ENCODE results near the gene PPFIBP1. TPM values are rescaled to one million over a fixed set of nuclear protein-coding genes. Genes with fewer than 3 reads are reported as not detected.

PPFIBP1 gene
- total RNA-seq, 1 experiment from 2014 or later: 121 TPM

DNA sequence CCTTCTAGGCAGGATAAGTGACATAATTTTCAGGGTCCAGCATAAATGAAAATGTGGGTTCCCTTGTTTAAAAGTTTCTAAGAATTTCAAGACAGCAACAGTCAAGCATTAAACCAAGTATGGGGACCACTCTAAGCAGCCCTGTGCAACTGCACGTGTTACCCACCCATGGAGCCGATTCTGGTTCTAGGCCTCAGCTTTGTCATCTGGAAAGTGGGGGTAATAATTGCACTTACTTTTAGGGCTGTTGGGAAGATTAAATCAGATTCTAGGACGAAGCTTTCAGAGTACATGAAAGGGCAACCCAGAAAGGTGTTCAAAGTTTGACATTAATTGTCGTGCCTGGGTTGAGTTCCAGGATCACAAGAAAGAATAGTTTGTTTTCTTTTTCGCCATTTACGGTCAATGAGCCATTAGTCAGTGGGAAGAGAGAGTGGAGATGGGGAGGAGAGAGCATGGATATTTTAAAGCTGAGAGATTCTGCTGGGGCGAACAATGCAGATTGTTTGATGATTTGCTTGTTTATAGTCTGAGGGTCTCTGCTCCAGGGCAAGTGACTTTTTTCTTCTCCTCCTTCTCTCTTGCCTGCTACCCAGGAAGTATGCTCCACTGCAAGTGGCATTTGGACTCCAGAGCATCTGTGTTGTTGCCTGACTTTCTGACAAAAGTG lies 10.7 kb upstream of the PPFIBP1 start:
- no peak for DNase-seq (ENCODE audit: low read depth)

DNA sequence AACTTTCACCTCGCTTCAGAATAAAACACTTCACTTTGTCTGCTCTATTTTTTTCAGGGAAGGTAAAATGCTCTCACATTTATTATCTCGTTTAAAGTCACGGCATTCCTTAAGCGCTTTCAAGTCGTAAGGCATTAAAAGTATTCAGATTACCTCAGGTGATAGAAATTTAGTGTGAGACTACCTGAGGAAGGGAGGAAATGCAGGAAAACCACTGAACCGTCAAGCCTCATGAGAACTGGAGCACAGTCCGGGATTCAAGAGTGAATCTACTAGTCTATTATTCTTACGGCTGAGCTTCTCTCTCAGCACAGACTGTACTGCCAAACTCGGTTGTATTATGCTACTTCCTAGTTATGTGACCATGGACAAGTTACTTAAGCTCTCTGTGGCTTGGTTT lies 8.3 kb upstream of the PPFIBP1 start:
- DNase-seq (ENCODE audit: low read depth): no peak

GRCh38 chr12:27516625-27517024 lies 7.4 kb upstream of the PPFIBP1 start:
- DNase-seq (ENCODE audit: low read depth): no peak

DNA sequence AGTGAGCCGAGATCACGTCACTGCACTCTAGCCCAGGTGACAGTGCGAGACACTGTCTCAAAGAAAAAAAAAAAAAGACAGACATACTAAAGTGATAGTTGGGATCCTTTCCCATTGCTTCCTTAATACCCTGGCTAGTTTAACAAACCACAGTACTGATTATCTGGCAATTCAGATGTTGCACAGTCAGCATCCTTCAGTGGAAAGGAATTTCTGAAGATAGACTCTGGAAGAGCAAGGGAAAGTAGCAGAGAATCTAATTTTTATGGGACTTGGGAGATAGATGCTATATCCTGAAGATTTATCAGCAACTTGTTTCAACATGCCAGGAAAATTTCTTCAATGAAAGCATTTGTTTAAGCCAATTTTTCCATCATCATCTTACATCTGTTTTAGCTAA lies 6.5 kb upstream of the PPFIBP1 start:
- DNase-seq (ENCODE audit: low read depth): no peak

GRCh38 chr12:27517961-27518665 lies 5.9 kb upstream of the PPFIBP1 start:
- no peak for DNase-seq (ENCODE audit: low read depth)

DNA sequence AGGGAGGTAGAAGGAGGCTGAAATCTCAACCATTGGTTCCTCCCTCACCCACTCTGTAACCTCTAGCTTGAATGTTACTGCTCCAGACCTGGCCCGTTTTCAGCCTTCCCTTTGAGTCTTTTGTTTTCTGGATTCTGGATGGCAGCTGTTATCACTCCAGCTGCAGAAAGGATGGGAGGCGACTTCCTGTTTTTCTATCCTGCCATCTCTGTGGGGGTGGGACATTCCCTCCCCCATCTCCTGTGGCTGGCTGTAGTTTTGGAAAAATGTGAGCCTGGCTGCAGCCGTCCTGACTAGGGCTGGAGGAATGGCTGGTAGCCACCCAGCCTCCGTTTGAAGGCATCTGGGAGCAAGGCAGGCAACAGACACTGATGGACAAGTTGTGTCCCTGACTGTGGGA lies 2.9 kb upstream of the PPFIBP1 start:
- peak; percentile 83 for DNase-seq (ENCODE audit: low read depth)

DNA sequence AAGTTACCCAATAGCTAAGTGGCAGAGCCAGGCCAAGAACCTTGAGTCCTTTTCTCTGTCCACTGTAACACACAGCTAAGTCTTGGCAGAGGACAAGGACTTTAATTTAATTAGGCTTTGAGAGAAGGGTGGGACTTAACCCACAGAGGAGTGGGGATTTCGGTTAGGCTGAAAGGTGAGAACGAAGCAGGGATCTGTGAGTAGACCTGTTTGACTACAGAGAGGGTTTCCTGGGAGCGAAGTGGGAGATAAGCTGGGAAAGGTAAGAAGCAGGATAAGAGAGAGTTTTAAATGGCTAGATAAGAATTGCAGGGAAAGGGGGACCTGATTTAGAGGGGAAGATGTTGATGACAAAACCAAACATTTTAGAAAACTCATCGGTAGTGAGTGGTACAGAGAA lies 2.0 kb upstream of the PPFIBP1 start:
- DNase-seq (ENCODE audit: low read depth): no peak

DNA sequence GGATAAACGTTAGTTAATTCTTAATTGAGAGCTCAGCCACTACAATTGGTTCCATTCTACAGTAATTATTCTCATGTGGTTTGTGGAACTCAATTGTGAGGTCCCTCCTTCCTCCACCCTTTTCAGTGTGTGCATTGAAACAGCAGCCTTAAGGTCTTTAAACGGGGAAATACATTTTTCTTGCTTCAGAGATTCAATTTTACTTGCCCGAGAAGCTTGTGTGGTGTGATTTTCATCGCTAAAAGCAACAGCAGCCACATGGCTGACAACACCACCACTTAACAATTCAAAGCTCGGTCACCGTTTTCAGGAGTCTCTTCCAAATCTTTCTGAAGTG lies 733 bp upstream of the PPFIBP1 start:
- DNase-seq (ENCODE audit: low read depth): no peak

- no peak for DNase-seq (ENCODE audit: low read depth)
Measured at GRCh38 chr12:27524494-27524835, 459 bp downstream of the PPFIBP1 start.

DNA sequence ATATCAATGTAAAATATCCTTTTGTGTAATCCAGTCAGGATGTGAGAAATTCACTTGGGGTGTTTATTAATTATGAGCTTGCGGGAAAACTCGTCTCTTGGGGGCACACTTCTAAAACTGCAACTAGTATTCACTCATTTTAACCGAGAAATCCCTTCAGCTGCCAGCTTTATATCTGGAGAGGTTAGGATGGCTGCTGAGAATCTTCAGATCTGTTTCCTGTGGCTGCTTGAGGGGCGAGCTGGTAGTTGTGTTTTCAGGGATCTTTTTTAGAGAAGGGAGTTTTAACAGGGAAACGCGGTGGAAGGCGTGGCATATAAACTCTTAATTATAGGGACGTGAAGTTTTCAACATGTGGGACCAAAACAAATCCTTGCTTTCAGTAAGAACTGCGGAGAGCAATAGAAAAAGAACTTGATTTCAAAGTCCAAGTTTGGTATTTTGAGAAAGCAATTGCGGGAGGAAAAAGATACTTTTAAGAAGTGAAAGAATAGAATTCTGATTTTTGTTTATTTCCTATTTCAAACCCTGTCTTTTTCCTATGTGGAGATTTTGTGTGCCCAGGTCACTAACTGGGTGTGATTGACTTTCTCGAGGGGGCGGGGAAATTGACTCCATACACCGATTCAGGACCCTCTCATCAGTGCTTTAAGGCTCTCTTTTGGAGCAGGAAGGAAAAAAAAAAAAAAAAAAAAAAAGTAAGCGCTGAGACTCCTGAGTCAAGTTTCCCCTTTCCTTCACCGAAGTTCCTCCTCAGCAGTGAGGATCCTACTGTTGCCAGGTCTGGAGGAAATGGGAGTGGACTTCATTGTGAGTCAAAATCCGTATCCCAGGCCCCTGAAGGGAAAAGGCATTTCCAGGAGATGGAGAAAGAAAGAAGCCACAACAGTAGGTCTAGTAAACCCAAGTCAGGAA lies 1.1 kb downstream of the PPFIBP1 start:
- peak; percentile 78 for DNase-seq (ENCODE audit: low read depth)

GRCh38 chr12:27527512-27527911 lies 3.5 kb downstream of the PPFIBP1 start:
- DNase-seq (ENCODE audit: low read depth): no peak

DNA sequence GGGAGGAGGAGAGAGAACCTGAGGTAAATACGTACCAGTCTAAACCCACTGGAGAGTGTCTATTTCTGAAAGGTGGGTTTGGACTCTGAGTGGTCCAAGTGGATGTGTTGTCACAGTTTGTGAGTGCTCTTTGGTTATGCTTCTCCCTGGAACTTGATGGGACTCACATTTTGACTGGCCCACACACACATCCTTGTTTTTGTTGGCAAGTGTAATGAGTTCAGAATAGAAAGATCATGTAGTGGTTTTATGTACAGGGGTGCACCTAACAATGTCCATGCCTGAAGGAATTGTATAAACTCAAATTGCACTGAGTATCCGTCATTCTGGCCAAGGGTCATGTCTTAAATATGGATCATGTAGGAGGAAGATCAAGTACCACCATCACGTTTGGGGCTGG lies 4.8 kb downstream of the PPFIBP1 start:
- DNase-seq (ENCODE audit: low read depth): no peak

GRCh38 chr12:27530157-27530922 lies 6.3 kb downstream of the PPFIBP1 start:
- DNase-seq (ENCODE audit: low read depth): no peak

- DNase-seq (ENCODE audit: low read depth): no peak
Measured at GRCh38 chr12:27531896-27532295, 7.9 kb downstream of the PPFIBP1 start.

- peak; percentile 62 for DNase-seq (ENCODE audit: low read depth)
Measured at GRCh38 chr12:27534060-27534764, 10.2 kb downstream of the PPFIBP1 start.

DNA sequence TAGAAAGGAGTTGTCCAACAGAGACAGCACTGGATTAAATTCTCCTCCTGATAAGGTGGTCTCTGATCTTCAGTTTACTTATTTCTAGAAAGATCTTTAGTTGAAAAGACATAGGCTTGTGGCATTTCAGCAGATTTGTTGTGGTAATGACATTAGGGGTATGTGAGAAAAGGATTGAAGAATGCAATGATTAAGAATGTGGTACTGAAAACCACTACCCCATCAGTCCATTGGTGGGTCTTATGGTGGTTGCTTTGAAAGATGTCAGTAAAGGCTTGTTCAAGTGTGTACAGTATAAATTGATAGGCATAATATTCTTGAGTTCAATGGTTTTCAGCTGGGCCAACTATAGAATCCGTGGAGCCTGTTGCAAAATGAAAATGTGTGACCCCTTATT lies 10.8 kb downstream of the PPFIBP1 start:
- no peak for DNase-seq (ENCODE audit: low read depth)

- DNase-seq (ENCODE audit: low read depth): no peak
Measured at GRCh38 chr12:27535318-27535717, 11.3 kb downstream of the PPFIBP1 start.

DNA sequence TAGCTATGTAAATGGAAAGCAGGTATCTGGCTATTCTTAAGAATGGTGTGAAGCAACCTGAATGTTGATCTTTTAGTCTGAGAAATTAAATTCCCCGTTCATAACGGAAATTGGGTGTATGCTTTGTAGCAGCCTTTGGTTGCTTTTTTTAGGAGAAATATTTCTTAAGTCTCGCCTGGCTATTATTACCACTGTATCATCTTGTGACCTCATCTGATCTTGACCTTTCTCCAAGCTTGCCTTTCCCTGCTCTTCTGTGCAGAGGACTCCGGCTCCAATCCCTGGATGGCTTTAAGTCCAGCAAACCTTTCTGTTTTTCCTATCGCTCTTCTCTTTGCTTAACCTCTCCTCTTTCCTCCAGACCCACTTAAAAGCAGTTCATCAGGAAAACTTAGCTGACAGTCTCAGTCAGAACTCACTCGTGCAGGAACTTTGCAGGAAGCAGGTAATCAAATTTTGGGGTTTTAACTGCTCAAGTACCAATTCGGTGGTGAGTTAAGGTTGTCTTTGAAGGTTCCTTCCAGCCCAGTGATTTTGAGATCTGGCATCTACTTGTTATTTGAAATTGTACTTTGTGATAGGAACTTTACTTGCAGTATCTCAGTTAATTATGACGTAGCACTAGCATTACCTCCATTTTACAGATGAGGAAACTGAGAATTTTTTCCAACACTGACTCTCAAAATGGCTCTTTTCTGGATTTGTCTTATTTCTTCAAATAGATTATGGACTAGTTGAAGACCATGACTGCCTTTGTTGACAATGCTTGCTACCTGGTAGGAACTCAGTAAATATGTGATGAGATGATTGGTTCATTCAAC lies 14.1 kb downstream of the PPFIBP1 start:
- DNase-seq (ENCODE audit: low read depth): no peak

DNA sequence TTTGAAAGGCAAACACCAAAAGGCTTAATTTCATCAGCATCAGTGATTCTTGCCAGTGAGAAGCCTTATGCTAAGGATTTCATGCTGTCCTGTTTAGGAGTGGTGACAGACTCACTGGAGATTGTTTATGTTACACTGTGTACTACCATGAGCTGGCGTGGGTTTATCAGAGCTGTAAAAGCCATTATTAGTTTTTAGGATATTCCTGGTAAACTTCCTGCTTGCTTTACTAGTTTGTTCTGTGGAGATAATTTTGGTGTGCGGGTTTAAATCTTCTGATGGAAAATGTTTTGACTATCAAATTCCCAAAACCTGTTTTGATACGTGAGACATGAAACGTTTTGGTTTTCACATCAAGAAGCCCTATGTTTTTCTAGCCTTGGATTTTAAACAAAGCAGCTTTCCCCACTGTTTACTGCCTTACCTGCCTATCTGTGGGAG lies 15.2 kb downstream of the PPFIBP1 start:
- no peak for DNase-seq (ENCODE audit: low read depth)

- DNase-seq (ENCODE audit: low read depth): no peak
Measured at GRCh38 chr12:27541031-27541719, 17.2 kb downstream of the PPFIBP1 start.

Data from LHCN-M2 (cell line).